AG04449 (cell line): ENCODE results near the gene CDH20.

ENCODE experiments used
- CTCF ChIA-PET: fragments of 350-600 bp; formaldehyde crosslinking; extraction: SDS; loops from one replicate; lab custom pipeline; 2021; ENCODE audit warnings: antibody characterized with exemption; lab: Yijun Ruan, JAX
- POLR2A ChIA-PET: fragments of 400-600, 350-600 bp; formaldehyde crosslinking; extraction: SDS; loops from one replicate; lab custom pipeline; 2020; ENCODE audit warnings: antibody characterized with exemption, inconsistent platforms; lab: Yijun Ruan, JAX
- DNase-seq: peaks from one replicate; pipeline ENCODE4 v3.0.0-alpha.2; 2010; ENCODE audit warnings: low read depth, low spot score
- H3K4me3 ChIP-seq: 2 replicates; pipeline ENCODE4 v1.5.1; 2011; ENCODE audit warnings: low read depth, mild to moderate bottlenecking, control low read depth, low read length
- CTCF ChIP-seq: IDR thresholded peaks from one replicate; pipeline ENCODE4 v1.5.1; 2011; ENCODE audit warnings: mild to moderate bottlenecking, moderate library complexity, low read length, control low read depth, inconsistent platforms; ENCODE audit not compliant: insufficient read depth; ENCODE audit errors: missing control alignments

The CDH20 gene

GRCh38 chr18:61471942-61472341 is 138.7 kb downstream of the CDH20 start:
- H3K4me3 ChIP-seq, result no peak overlapping the region
- no peak for TF ChIP-seq CTCF
- ChIA-PET CTCF (interaction anchor here (0.8 to 1.0 kb wide), 2 partner anchors 30 to 150 kb away, joined by 3 to 4 read pairs; no protein-coding TSS in a partner anchor), POLR2A (no interaction called here)
- no peak for DNase-seq

GRCh38 chr18:61474341-61474740 is 141.1 kb downstream of the CDH20 start:
- TF ChIP-seq CTCF, result no peak
- POLR2A ChIA-PET, result no interaction called here
- no peak for DNase-seq
- CTCF ChIA-PET, result interaction anchor here (1.6 kb wide), 1 partner anchor 152 kb away, joined by 9 read pairs; no protein-coding TSS in a partner anchor
- H3K4me3 ChIP-seq, result no peak overlapping the region

GRCh38 chr18:61474918-61475317 is 141.7 kb downstream of the CDH20 start:
- ChIA-PET CTCF (no interaction called here), POLR2A (no interaction called here)
- no peak for TF ChIP-seq CTCF
- no peak for DNase-seq
- no peak overlapping the region for H3K4me3 ChIP-seq

- no peak for DNase-seq
- ChIA-PET CTCF (no interaction called here), POLR2A (no interaction called here)
- no peak overlapping the region for H3K4me3 ChIP-seq
- TF ChIP-seq CTCF, result no peak
Measured at GRCh38 chr18:61475931-61476330, 142.7 kb downstream of the CDH20 start.

GRCh38 chr18:61489334-61489733 is 156.1 kb downstream of the CDH20 start:
- H3K4me3 ChIP-seq, result no peak overlapping the region
- ChIA-PET CTCF (interaction anchor here (1.2 to 5.4 kb wide), 3 partner anchors 10 to 167 kb away, joined by 5 to 26 read pairs (median 22); no protein-coding TSS in a partner anchor), POLR2A (no interaction called here)
- DNase-seq, result no peak
- TF ChIP-seq CTCF, result no peak

GRCh38 chr18:61496374-61496773 is 163.1 kb downstream of the CDH20 start:
- no peak for DNase-seq
- ChIA-PET POLR2A (no interaction called here), CTCF (interaction anchor here (0.9 to 13.6 kb wide), 3 partner anchors 174 to 812 kb away, joined by 3 to 596 read pairs (median 32); no protein-coding TSS in a partner anchor)
- no peak overlapping the region for H3K4me3 ChIP-seq
- no peak for TF ChIP-seq CTCF
